ENCODE measurements around the gene MAD2L2. TPM values are rescaled to one million over a fixed set of nuclear protein-coding genes. Genes with fewer than 3 reads are reported as not detected.

Gene MAD2L2
- total RNA-seq, 1 donor from 2014 or later: 22.0 TPM

GRCh38 chr1:11661103-11661502, 19.8 kb downstream of the MAD2L2 start:
- intact Hi-C loops (cut with DNase I): no loop called here
- DNase-seq (ENCODE audit: low spot score) (no peak), ATAC-seq (no peak)

- no peak for ATAC-seq
- DNase-seq (ENCODE audit: low spot score): no peak
- intact Hi-C loops (cut with DNase I): no loop called here
Observed at GRCh38 chr1:11659748-11660147, 21.2 kb downstream of the MAD2L2 start.

DNA sequence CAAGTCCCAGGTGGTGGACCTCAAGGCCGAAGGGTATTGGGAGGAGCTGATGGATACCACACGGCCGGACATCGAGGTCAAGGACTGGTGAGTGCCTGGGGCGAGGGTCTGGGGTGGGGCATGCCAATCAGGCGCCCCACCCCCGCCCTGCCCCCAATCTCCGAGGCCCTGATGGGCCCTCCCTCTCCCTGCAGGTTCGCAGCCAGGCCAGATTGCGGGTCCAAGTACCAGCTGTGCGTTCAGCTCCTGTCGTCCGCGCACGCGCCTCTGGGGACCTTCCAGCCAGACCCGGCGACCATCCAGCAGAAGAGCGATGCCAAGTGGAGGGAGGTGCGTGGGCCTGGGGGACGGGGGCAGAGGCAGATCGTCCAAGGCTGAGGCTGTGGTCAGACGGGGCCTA, 22.4 kb downstream of the MAD2L2 start:
- DNase-seq (ENCODE audit: low spot score): no peak
- ATAC-seq: no peak
- intact Hi-C loops (cut with DNase I): no loop called here

- intact Hi-C loops (cut with DNase I): no loop called here
- ATAC-seq (no peak), DNase-seq (ENCODE audit: low spot score) (no peak)
Observed at GRCh38 chr1:11657654-11658053, 23.3 kb downstream of the MAD2L2 start.

GRCh38 chr1:11654939-11655808, 25.8 kb downstream of the MAD2L2 start:
- DNase-seq (ENCODE audit: low spot score): no peak
- ATAC-seq: no peak
- intact Hi-C loops (cut with DNase I): loop anchor here (5.0 kb wide), 1 partner anchor 67 kb away; no protein-coding TSS in a partner anchor

DNA sequence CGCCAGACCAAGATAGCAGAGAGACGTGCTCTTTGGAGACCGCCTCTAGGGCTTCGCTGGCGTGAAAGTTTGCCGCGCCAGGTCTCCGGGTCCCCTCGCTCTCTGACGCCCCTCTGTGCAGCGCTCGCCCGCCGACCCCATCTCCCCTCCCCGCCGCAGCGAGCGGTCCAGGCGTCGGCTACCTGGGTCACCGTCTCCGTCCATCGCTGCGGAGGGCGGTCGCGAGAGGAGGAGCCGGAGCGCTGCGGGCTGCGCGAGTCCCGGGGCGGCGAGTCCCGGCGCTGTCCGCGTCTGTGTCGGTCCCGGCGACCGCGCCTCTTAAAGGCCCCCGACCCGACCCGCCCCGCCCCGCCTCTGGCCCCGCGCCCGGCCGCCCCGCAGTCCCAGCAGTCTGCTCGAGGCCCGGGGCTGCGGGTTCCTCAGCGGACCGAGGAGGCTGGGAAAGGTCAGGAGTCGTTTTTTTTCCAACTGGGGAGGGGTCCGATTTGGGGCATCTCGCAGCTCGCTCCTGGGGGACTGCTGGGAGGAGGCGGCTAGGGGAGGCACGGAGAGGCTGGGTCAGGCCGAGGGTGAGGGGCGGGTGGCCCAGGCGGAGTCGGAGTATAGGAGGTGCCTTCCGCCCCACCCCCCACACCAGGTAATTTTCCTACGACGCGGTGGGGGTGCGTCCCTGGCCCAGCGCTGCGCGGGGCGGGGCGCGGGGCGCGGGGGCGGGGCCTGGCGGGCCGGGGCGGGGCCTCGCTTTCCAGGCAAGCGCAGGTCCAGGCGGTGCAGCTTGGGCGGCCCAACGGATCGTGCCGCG, 26.6 kb downstream of the MAD2L2 start, which contains the start of the genes FBXO2 and FBXO44:
FBXO2 (minus strand) TSS at position 293 of the 802 bp plus-strand sequence; CDS start at position 204, 89 bp downstream.
FBXO44 (plus strand) TSS at position 741 of the 802 bp plus-strand sequence. CDS start 959 bp downstream, outside the sequence.
- intact Hi-C loops (cut with DNase I): loop anchor here (5.0 kb wide), 1 partner anchor 68 kb away; no protein-coding TSS in a partner anchor
- ATAC-seq (peak; percentile 53), DNase-seq (ENCODE audit: low spot score) (peak; percentile 80)

DNA sequence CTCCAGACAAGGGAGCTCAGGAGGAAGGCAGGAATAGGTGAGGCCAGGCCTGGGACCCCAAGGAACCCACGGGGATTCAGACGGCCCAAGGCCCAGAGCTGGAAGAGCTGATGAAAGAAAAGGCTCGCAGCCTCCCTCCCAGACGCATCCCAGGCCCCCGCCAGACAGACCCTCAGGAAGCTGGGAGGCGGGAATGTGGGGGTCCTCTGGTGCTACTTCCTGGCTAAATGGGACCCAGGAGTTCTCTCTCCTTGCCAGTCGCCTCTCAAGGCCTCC, 27.1 kb downstream of the MAD2L2 start:
- no peak for ATAC-seq
- intact Hi-C loops (cut with DNase I): loop anchor here (5.0 kb wide), 1 partner anchor 69 kb away; no protein-coding TSS in a partner anchor
- no peak for DNase-seq (ENCODE audit: low spot score)

GRCh38 chr1:11653101-11653860, 27.7 kb downstream of the MAD2L2 start:
- ATAC-seq (no peak), DNase-seq (ENCODE audit: low spot score) (no peak)
- intact Hi-C loops (cut with DNase I): loop anchor here (5.0 kb wide), 1 partner anchor 69 kb away; no protein-coding TSS in a partner anchor

GRCh38 chr1:11652203-11652780, 28.7 kb downstream of the MAD2L2 start:
- ATAC-seq (no peak), DNase-seq (ENCODE audit: low spot score) (no peak)
- intact Hi-C loops (cut with DNase I): loop anchor here (5.0 kb wide), 1 partner anchor 70 kb away; no protein-coding TSS in a partner anchor

DNA sequence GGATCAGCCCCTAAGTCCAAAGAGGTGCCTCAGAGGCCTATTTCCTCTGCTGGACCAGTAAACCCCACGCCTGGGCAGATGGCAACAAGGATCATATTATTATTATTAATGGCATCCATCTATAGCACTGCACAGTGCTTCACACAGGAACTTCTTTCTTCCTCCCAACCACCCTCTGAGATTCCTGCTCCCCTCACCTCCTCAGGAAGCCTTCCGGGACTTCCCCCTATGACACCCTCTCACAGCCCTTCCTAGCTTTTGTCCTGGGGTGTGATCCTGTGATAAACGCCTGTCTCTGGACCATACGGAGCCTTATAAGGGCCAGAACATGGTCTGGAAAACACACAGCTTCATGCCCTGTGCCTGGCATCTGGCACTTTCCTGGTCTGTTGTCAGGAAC, 29.9 kb downstream of the MAD2L2 start:
- intact Hi-C loops (cut with DNase I): loop anchor here (5.0 kb wide), 1 partner anchor 71 kb away; no protein-coding TSS in a partner anchor

GRCh38 chr1:11650331-11650991, 30.5 kb downstream of the MAD2L2 start:
- ATAC-seq (peak; percentile 40), DNase-seq (ENCODE audit: low spot score) (peak; percentile 83)
- intact Hi-C loops (cut with DNase I): loop anchor here (5.0 kb wide), 1 partner anchor 72 kb away; no protein-coding TSS in a partner anchor

More for the DNA sequence above, 29.9 kb downstream of the MAD2L2 start:
- DNase-seq (ENCODE audit: low spot score) (no peak), ATAC-seq (no peak)

DNA sequence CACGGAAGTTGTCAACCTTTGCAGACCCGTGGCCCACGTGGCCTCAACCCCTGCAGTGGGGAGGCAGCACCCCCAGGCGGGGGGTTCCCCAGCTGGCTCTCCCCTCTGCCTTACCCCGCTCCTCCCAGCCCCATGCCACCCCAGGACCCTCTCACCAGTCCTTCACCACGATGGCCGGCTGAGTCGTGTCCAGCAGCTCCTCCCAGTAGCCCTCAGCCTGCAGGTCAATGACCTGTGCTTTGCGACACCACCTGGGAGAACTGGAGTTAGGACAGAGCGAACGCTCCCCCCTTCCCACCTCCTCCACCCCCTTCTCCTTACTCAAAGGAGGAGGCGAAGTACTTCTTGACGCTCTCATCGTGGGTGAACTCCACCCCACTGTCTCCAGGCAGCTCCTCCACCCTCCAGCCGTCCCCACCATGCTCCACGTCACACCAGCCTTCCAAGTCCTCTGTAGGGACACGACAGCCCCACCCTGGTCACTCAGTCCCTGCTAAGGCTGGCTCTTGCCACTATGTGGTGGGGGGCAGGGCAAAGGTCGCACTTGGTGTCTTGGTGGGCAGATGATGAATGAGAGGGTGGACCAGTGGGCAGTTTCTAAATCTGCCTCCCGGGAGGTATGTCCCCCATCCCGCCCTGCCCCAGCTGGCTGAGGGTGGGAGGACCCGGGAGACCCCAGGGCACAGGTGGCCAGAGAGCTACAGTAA, 31.2 kb downstream of the MAD2L2 start:
- ATAC-seq (peak; percentile 1), DNase-seq (ENCODE audit: low spot score) (no peak)

GRCh38 chr1:11649237-11649623, 31.7 kb downstream of the MAD2L2 start:
- intact Hi-C loops (cut with DNase I): no loop called here
- ATAC-seq (no peak), DNase-seq (ENCODE audit: low spot score) (no peak)

More for the DNA sequence above, 31.2 kb downstream of the MAD2L2 start:
- intact Hi-C loops (cut with DNase I): loop anchor here (5.0 kb wide), 1 partner anchor 73 kb away; no protein-coding TSS in a partner anchor

- intact Hi-C loops (cut with DNase I): no loop called here
- ATAC-seq (peak; percentile 41), DNase-seq (ENCODE audit: low spot score) (no peak)
Observed at GRCh38 chr1:11648732-11649158, 32.2 kb downstream of the MAD2L2 start.

- peak; percentile 78 for ATAC-seq
- intact Hi-C loops (cut with DNase I): no loop called here
- peak; percentile 79 for DNase-seq (ENCODE audit: low spot score)
Observed at GRCh38 chr1:11648039-11648438, 32.9 kb downstream of the MAD2L2 start.

GRCh38 chr1:11647333-11647732, 33.6 kb downstream of the MAD2L2 start:
- no peak for DNase-seq (ENCODE audit: low spot score)
- no peak for ATAC-seq
- intact Hi-C loops (cut with DNase I): no loop called here

GRCh38 chr1:11646317-11646716, 34.6 kb downstream of the MAD2L2 start:
- intact Hi-C loops (cut with DNase I): no loop called here
- DNase-seq (ENCODE audit: low spot score) (no peak), ATAC-seq (no peak)
